Activated CD4-positive, alpha-beta T cell treated with anti-CD3 and anti-CD28 coated beads, Interleukin-10, Interleukin-2, amounts not matched to agents 100 ng/mL and 50 ng/mL, durations not matched to agents 16 hours and 8 hours (primary cell): ENCODE measurements around the gene CORO1C.
A peak's percentile ranks its signal among the peaks of the same experiment; 100 is the strongest.
"Not testable (repeated sequence)": the region's sequence is repeated elsewhere in the genome, so short reads cannot be mapped to it uniquely, and the experiment has no call there.

Experiments
- DNase-seq: peaks from one replicate; pipeline ENCODE4 v3.0.0-alpha.2; 2020

The CORO1C gene

DNA sequence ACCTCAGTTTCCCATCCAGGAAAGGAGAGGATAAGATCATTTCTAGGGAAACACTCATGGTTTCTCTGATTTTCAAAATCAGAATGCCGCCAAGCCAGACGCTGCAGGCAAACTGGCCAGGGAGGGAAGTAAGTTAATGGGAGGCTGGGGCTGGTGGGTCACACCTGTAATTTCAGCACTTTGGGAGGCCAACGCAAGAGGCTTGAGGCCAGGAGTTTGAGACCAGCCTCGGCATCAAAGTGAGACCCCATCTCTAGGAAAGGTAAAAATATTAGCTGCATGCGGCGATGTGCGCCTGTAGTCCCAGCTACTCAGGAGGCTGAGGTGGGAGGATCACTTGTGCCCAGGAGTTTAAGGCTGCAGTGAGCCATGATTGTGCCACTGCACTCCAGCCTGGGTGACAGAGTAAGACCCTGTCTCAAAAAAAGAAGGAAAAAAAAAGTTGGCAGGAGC lies 98.2 kb downstream of the CORO1C start:
- DNase-seq: no peak

DNA sequence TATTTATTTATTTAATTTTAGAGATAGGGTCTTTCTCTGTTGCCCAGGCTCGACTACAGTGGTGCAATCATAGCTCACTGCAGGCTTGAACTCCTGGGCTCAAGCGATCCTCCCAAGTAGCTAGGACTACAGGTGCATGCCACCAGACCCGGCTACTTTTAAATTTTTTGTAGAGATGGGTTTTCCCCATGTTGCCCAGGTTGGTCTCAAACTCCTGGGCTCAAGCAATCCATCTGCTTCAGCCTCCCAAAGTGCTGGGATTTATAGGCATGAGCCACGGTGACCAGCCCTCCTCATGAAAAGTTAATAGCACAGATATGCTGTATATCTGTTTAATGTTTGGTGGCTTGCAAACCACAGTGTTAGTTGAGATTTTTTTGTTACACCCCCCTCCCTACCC lies 100.1 kb downstream of the CORO1C start:
- DNase-seq: not testable (repeated sequence)

DNA sequence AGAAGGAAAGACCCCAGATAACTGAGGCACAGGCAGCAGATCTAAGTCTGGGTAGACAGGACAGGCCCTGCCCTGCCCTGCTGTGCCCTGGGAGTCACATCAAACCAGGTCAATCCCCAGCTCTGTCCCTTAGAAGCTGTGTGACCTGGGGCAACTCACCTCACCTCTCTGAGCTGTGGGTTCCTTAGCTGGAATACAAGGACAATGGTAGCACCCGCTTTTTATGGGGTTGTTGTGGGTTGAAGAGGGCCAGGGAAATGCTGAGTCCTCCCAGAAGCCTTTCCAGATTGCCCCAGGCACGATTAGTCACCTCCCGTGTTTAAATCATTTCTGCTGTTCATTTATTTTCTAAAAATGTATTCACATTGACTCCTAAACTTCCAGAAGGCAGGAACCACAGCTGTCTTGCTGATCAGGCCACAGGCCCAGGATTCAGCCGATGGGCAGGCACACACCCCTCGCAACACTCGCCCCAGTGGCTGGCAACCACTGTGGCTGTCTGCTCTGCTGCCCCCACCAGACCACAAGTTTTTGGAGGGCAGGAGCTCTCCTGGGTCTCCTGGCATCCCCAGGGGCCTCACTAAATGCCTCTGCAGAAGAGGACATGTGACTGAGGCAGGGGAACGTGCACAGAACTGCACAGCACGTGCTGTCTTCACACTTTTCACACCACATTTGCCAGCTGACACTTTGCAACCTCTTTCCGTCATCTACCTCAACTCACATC lies 100.7 kb downstream of the CORO1C start:
- DNase-seq: no peak

DNA sequence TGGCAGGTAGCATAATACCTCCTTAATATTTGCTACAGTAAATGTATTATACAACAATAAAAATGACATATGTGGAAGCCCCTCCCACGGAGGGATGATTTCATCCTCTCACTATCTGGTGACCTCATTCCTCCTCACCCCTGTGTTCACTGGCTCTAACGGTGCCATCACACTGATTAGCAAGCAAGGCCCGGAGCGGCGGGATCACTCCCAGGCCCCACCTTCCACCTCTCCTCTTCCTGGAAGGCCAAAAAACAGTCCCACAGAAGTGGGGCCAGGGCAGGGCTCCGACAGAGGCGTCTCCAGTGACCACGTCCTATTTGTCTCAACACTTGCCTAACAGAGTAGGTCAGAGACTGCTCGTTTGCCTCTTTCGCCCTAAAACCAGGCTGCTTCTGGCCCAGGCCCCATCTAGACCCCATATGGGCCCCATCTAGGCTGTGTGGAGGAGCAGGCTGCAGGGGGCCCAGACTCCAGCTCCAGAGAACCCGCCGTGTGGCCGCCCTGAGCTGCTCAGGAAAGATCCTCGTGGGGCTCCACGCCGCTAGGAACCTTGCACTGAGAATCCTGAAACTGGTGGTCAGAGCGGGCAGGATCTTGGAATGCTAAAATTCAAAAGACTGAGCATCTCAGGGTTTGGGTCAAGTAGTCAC lies 101.4 kb downstream of the CORO1C start:
- peak; percentile 83 for DNase-seq

DNA sequence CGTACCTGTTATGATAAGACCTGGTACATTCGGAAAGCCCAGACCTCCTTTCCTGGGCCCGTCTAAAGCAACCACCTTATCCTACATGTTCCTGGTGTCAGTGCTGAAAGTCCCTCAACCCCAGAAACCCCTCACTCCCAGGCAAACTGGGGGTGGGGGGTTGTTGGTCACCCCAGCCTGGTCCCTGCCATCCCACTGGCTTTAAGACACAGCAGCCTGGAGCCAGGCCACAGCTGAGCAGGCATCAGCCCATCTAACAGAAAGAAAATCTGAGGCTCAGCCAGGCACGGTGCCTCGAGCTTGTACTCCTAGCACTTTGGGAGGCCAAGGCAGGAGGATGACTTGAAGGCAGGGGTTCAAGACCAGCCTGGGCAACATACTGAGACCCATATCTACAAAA lies 102.2 kb downstream of the CORO1C start:
- no peak for DNase-seq

DNA sequence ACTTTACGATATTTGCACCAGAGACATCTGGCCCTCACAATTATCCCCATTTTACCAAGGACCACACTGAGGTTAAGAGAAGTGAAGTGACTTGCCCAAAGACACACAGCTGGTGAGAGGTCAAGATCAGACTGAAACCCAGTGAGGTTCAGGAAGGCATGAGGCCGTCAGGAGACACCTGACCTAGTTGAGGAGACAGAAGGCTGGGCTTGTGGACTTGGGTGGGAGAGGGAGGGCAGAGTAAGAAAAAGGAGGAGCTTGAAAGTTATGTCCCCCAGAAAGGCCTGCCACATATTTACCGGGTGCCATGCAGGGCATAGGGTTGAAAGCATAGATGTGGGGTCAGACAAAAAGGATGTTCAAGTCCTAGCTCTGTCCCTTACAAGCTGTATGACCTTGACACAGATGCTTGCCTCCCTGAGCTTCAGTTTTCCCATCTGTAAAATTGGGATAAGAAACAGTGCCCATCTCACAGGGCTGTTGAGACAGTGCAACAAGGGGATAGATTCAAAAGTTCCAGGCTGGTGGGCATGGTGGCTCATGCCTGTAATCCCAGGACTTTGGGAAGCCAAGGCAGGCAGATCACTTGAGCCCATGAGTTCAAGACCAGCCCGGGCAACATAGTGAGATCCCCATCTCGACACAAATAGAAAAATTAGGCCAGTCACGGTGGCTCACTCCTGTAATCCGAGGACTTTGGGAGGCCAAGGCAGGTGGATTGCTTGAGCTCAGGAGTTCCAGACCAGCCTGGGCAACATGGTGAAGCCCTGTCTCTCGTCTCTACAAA lies 104.0 kb downstream of the CORO1C start:
- no peak for DNase-seq

DNA sequence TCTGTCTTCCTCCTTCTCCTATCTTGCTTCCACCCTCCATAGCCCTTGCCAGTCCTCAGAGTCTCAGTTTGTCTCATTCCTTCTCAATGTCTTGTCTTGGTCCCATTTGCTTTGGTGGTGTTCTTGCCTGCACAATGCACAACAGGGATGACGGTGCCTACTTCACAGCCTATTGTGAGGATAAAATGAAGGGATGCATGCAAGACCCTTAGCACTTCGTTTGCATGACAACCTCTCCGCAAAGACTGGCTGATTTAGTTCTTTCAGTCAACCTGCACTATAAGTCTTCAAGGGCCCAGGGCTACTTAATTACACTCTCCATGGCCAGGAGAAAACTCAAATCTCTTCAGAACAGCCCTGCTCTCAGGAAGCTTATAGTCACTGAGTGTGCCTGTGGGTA lies 106.1 kb downstream of the CORO1C start:
- no peak for DNase-seq

DNA sequence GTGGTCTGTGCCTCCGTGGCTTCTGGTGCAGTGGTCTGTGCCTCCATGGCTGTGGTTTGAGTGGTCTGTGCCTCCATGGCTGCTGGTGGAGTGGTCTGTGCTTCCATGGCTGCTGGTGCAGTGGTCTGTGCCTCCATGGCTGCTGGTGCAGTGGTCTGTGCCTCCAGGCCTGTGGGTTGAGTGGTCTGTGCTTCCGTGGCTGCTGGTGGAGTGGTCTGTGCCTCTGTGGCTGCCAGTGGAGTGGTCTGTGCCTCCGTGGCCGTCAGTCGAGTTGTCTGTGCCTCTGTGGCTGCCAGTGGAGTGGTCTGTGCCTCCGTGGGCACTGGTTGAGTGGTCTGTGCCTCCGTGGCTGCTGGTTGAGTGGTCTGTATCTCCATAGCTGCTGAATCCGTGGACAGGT lies 107.7 kb downstream of the CORO1C start:
- no peak for DNase-seq

DNA sequence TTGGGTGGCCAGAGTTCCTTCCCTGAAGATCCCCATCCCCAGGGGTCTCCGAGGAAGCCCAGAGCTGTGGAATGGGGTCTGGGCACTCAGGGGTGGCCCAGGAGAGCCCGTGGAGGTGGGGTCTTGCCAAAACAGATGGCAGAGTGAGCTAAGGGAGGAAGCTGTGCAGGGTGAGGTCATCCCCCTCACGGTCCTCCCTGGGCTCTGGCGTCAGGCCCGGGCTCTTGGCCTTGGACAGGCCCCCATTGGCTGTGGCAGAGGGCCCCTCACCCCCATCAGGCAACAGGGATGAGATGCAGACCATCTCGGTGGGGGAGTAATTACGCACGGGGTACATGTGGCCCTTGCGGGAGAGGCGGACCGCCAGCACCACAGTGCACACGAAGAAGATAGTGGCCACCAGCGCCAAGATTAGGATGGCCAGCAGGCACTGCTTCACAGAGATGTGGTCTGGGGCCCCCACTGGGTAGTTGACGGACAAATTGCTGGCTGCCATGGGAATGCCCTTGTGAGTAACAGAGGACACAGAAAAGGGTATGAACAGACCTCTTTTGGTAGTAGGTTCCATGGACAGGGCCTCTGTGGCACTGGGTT lies 108.3 kb downstream of the CORO1C start:
- DNase-seq: no peak

DNA sequence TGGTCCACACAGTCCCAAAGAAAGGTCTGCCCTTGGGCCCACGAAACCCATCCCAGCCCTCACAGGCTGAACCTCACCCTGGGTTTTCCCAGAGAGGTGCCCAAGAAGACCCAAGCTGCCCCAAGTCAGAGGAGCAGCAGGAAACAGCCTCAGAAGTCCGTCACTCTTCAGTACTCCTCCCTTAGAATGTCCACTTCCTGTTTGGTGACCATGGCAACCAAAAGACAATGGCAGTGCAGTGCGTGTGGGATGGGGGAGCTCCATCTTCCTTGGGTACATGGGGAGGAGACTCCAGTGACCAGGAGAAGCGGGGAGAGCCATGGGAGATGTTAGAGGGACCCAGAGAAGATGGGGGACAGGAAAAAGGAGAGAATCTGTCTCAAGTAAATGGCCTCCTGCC lies 108.9 kb downstream of the CORO1C start:
- no peak for DNase-seq

DNA sequence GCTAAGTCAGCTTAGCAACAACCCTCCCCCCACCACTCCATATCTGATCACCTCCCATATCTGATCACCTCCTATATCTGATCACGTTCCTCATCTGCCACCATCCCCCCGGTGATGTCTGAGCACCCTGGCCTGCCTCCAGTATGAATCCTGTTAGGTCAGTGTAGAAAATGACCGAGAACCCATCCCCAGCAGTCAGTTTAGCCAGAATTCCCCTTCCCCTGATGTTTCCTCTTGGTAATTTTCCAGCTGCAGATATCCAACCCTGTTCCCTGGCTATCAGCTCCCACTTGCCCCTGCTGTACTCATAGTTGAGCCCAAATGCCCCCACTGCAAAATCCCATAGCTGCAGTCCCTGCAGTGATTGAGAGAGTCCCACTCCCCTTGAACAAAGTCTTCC lies 110.2 kb downstream of the CORO1C start:
- DNase-seq: no peak

DNA sequence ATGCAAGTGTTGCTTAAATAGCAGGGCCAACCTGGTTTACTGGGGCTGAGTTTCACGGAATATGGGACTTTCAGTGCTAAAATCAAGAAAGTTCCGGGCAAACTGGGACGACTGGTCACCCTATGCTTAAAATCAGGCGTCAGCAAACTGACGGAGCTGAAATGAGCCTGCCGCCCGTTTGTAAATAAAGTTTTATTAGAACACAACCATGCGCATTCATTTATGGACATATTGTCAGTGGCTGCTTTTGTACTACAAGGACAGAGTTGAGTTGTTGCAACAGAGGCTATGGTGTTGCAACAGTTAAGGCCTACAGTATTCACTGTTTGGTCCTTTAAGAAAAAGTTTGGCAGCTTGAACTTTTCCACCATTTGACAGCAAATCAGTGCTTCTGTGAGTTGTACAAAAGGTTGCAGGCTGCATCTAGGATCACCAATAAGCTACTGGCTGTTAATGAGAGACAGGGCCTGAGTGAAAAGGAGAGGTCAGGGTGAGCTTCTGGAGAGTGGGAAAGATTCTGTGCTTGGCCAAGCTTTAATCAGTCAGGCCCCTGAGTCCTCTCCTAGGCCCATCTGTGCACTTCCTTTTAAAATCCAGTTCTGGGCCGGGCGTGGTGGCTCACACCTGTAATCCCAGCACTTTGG lies 111.0 kb downstream of the CORO1C start:
- DNase-seq: no peak

DNA sequence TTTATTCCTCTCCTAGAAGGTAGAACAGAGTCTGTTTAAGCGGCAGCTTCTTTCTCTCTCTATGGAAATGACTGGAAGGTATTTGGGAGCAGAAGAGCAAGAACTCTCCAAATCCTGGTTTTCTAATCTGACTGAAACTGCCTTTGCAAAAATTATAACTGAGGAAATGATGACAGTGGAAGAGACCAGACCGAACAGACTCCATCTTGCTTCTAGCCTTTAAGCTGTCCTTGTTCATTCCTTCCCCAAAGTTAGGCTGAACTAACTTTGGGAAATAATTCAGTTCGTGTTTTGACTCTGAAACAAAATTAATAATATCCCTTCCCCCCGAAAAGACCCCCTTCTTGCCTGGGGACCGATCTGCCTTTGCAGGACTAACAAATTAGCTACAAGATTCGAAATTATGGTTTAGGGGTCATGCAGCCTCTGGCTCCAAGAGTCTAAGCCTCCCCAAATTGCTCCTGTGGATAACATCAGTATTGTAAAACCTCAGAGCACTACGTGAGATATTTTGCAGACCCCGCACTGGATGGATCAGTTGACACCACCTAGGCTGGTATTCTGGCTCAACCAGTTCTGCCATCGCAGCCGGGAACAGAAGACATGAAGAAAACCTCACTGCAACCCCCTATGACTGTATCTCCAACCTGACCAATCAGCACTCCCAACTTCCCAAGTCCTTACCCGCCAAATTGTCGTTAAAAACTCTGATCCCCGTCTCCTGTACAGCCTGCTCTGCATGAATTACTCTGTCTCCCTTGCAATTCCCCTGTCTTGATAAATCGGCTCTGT lies 111.8 kb downstream of the CORO1C start:
- DNase-seq: no peak

DNA sequence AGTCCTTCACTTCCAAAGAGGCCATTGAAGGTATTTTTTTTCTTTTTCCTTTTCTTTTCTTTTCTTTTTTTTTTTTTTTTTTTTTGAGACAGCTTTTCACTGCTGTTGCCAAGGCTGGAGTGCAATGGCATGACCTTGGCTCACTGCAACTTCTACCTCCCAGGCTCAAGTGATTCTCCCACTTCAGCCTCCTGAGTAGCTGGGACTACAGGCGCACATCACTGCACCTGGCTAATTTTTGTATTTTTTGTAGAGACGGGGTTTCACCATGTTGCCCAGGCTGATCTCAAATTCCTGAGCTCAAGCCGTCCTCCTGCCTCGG lies 112.4 kb downstream of the CORO1C start:
- DNase-seq: not testable (repeated sequence)

DNA sequence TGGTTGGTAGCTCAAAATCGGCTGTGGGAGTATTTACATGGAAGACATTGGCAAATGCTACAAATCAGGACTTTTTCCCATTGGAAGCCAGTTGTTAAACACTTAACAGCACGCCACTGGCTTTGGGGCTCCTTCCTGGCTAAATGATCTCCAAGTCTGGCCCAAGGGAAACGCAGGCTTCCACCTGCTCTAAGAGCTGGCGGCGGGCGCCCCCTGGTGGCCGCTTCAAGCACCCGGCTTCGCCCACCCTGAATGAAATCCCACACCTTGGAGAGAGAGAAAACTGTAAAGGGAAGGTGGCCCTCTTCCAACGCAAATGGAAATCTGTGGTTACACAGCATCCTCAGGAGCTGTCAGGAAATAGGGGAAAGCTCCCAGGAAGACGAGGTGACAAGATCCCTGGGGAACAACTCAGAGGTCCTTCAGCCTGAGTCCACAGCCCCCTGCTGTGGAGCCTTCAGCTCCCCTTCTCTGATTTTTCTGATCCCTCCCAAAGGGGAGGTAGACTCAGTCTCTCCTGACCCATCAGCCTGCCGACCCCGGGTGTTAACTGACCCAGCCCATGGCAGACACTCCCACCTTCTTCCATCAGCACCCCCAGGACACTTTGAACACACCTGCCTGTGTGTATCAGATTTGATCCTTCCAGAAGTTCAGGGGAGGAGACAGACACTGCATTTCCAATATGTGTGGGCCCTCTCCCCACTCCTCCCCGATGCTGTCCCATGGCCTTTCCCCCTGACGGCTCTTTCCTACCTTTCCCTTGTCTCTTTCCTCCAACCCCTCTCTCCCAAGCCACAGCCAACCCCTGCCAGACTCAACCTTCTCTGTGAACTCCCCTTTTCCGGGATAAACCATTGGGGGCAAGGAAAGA lies 113.0 kb downstream of the CORO1C start:
- peak; percentile 83 for DNase-seq

DNA sequence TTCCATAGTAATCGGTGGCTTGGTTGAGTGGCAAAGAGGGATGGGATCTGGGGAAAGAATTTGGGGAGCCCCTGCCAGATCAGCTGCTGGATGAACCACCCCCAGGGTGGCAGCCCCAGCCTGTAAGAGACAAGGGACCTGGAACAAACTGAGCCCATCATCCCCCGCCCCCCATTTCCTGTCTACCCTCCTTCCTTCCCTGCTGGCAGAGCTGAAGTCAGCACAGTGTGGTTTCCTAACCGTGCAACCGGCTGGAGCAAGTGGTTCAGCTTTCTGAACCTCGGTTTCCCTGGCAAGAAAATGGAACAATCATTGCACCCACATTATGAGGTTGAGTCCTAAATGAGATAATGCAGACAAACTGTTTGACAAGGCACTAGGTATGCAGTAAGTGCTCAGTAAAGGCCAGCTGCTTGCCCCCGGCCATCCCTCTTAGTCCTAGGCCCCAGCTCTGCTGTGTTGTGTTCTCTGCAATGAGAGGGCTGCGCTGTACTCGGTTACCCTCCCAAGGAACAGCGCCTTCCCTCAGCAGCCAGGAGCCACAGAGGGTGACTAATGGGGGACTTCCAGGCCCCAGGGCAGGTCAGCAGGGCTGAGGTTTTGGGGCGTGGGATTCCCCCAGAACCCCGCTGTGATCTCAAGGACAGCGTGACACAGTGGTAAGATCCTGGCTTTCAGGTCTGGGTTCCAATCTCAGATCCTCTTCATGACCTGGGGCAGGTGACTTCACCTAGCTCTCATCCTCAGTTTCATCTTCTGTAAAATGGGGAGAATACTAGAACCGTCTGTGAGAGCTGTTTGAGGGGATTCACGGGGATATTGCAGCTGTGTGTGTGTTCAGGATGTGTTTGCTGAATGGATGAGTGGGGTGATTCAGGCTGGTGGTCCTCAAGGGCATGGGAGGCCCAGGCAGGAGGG lies 114.1 kb downstream of the CORO1C start:
- DNase-seq: peak; percentile 91

DNA sequence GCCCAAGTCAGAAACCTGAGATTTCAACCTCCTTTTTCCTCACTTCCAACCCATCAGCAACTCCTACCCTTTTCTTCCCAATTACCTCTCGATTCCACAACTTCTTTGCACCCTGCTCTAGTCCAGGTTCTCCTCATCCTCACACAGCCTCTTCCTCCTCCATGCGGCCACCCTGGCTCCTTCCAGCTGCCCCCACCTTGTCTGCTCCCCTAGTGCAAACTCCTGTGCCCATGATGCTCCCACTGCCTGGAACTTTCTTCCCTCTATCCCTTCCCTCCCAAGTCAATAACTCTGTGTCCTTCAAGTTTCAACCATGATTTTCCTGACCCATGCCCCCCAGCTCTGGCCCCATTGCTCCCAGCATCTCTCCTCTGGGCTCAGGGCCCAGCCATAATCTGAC lies 115.0 kb downstream of the CORO1C start:
- no peak for DNase-seq

DNA sequence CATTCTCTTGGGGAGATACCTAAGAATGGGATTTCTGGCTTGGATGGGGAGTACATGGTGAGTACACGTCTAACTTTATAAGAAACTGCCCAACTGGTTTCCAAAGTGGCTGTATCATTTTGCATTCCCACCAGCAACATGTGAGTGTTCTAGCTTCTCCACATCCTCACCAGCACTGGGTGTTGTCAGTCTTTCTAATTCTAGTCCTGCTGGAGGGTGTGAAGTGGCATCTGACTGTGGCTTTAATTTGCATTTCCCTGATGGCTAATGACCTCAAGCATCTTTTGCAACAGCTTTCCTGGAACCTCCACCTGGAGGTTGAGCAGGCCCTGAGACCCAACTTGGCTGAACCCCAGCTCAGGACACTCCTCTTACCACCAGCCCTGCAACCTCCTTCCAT lies 115.4 kb downstream of the CORO1C start:
- DNase-seq: no peak

DNA sequence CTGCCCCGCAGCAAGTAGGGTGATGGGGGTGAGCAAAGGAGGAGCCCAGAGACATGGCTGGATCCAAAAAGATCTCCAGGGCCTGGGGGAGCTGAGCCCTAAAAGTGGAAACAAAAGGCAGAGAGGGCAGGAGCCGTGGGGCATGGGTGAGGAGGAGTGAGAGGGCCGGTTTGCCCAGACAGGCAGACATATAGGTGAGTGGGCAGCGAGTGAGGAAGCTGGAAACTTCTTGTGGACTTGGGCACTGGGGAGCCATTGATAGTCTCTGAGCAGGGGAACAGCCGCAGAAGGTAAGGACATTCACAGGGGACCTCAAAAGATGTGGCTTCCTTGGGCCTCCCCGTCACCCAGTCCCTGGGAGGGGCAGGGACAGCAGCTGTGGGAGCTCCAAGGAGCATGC lies 116.7 kb downstream of the CORO1C start:
- no peak for DNase-seq

DNA sequence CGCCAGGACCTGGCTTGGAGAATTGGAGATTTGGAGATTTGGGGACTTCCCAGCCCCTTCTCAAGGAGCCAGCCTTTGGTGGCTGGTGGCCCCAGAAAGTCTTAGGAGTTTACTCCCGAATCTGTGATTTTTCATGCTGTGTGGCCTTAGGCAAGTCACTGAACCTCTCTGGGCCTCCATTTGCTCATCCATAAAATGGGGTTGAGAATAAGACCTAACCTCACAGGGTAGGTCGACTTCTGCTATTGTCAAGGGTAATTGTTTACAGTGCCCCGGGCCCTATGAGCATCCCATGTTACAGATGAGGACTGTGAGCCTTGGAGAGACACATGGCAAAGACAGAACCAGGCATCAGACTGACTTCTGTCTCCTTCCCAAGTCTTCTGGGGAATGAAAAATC lies 117.3 kb downstream of the CORO1C start:
- DNase-seq: no peak
